ENCODE measurements around the gene MOB3A.

Gene MOB3A

DNA sequence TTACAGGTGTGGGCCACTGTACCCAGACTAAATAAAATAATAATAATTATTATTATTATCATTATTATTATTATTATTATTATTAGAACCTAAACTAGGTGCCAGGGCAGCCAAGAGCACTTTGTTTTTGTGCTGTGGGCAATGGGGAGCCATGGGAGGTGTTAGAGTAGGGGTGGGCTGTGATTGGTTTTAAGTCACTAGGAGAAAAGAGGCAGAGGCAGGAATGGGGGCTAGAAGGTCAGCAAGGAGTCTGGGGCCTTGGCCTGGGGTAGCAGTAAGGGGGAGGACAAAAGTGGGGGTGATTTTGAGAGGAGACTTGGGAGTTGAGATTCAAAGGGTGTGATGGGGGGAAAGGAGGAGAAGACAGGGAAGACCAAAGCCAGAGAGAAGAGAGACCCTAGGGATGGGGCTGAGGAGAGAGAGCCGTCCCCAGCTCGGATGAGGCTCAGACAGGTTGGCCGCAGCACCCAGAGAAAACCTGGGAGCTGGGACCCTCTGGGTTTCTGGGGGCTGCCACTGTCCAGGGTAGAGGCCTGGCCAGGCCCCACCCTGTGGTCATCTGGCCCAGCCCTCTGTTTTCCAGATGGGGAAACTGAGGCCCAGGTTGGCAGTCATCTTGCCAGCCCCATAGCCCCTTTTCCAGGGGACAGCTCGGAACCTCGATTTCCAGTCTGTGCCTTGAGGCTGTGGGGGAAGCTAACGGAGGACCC, 62.9 kb downstream of the MOB3A start:
- peaks cover 4% of the 10 kb centered on the region for H3K36me3 Mint-ChIP-seq (ENCODE audit: low read depth)
- H3K27me3 Mint-ChIP-seq (ENCODE audit: low read depth): no peaks in the 10 kb centered on the region
- H3K9me3 Mint-ChIP-seq: no peaks in the 10 kb centered on the region
- TF ChIP-seq, protein P1, sequence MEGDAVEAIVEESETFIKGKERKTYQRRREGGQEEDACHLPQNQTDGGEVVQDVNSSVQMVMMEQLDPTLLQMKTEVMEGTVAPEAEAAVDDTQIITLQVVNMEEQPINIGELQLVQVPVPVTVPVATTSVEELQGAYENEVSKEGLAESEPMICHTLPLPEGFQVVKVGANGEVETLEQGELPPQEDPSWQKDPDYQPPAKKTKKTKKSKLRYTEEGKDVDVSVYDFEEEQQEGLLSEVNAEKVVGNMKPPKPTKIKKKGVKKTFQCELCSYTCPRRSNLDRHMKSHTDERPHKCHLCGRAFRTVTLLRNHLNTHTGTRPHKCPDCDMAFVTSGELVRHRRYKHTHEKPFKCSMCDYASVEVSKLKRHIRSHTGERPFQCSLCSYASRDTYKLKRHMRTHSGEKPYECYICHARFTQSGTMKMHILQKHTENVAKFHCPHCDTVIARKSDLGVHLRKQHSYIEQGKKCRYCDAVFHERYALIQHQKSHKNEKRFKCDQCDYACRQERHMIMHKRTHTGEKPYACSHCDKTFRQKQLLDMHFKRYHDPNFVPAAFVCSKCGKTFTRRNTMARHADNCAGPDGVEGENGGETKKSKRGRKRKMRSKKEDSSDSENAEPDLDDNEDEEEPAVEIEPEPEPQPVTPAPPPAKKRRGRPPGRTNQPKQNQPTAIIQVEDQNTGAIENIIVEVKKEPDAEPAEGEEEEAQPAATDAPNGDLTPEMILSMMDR (IDR thresholded peaks at IDR 0.05; ENCODE audit: unreplicated experiment in 3 of 3): no peak
- H3K4me1 Mint-ChIP-seq: peaks cover 10% of the 10 kb centered on the region
- no peak overlapping the region for H3K4me3 Mint-ChIP-seq
- H3K27ac Mint-ChIP-seq: no peak overlapping the region

DNA sequence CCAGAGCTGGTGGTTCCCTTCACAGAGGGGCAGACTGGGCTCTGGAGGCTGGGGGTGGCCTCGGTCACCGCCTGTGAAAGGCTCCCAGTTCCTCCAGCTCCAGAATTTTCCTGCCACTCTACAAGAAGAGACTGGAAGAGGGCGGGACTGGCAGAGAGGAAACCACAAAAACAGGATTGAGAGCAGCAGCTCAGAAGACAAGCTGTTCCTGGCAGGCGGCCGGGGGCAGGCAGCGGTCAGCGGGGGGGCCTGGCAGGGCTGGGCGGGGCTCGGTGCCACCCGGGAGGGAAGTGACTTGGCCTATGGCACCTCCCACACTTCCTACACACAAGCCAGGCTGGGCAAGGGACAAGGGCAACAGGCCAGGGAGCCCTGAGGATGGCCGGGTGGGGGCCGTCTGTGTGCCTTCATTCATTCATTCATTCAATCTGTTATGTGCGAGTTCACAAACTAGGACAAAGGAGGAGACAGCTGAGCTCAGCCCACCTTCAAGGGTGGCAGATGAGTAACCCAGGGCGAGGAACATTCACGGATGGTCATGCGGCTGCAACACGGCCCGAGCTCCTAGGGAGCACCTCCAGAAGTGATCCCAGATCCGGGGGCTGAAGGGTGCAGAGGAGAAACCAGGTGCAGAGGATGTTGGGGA, 63.7 kb downstream of the MOB3A start:
- H3K9me3 Mint-ChIP-seq: no peaks in the 10 kb centered on the region
- H3K36me3 Mint-ChIP-seq (ENCODE audit: low read depth): no peaks in the 10 kb centered on the region
- peak overlapping the region in 1 of 3 experiments; percentile 7 for H3K4me3 Mint-ChIP-seq
- peaks cover 10% of the 10 kb centered on the region for H3K4me1 Mint-ChIP-seq
- TF ChIP-seq, protein P1 (IDR thresholded peaks at IDR 0.05; ENCODE audit: unreplicated experiment in 3 of 3): no peak
- H3K27ac Mint-ChIP-seq: peak overlapping the region; percentile 18 to 67 (median 63)
- no peaks in the 10 kb centered on the region for H3K27me3 Mint-ChIP-seq (ENCODE audit: low read depth)

DNA sequence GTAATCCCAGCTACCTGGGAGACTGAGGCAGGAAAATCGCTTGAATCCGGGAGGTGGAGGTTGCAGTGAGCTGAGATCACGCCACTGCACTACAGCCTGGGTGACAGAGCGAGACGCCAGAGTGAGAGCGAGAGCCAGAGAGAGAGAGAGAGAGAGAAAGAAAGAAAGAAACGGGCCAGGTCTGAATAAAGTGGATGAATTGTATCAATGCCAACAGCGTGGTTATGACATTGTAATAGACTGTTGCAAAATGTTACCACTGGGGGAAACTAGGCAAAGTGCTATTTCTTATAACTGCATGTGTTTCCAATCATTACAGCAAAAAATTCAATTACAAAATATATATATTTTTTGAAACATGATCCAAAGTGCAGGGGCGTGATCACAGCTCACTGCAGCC, 68.8 kb downstream of the MOB3A start:
- TF ChIP-seq, protein P1 (IDR thresholded peaks at IDR 0.05; ENCODE audit: unreplicated experiment in 3 of 3): no peak
- H3K9me3 Mint-ChIP-seq: peaks cover 7% of the 10 kb centered on the region
- peaks cover 5% of the 10 kb centered on the region for H3K27me3 Mint-ChIP-seq (ENCODE audit: low read depth)
- peaks cover 5% of the 10 kb centered on the region for H3K4me1 Mint-ChIP-seq
- H3K4me3 Mint-ChIP-seq: no peak overlapping the region
- peak overlapping the region in 2 of 3 experiments; percentile 52 to 59 for H3K27ac Mint-ChIP-seq
- H3K36me3 Mint-ChIP-seq (ENCODE audit: low read depth): no peaks in the 10 kb centered on the region

DNA sequence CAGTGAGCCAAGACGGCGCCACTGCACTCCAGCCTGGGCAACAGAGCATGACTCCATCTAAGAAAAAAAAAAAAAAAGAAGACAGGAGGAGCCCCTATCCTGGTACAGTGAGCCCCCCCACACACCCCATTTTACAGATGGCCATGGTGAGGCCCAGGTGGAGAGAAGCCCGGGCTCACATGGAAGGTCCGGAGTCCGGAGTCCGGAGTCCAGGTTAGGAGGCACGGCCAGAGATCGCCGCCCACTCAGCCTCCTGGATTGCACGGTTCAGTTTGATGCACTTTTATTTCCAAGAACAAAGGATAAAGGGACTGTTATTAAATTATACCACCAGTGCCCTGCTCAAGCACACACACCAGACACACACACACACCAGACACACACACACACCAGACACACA, 69.4 kb downstream of the MOB3A start:
- TF ChIP-seq, protein P1 (IDR thresholded peaks at IDR 0.05; ENCODE audit: unreplicated experiment in 3 of 3): no peak
- H3K9me3 Mint-ChIP-seq: peaks cover 7% of the 10 kb centered on the region
- no peaks in the 10 kb centered on the region for H3K36me3 Mint-ChIP-seq (ENCODE audit: low read depth)
- no peak overlapping the region for H3K27ac Mint-ChIP-seq
- H3K4me1 Mint-ChIP-seq: no peaks in the 10 kb centered on the region
- no peak overlapping the region for H3K4me3 Mint-ChIP-seq
- H3K27me3 Mint-ChIP-seq (ENCODE audit: low read depth): peaks cover 5% of the 10 kb centered on the region

DNA sequence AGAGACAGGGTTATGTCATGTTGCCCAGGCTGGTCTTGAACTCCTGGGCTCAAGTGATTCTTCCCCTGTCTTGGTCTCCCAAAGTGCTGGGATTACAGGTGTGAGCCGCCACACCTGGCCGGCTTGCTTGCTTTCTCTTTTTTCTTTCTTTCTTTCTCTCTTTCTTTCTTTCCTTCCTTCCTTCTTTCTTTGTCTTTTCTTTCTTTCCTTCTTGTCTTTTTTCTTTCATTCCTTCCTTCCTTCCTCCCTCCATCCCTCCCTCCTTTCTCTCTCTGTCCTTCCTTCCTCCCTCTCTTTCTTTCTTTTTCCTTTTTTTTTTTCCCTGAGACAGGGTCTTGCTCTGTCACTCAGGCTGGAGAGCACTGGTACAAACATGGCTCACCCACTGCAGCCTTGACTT, 73.8 kb downstream of the MOB3A start:
- H3K27me3 Mint-ChIP-seq (ENCODE audit: low read depth): peaks cover 5% of the 10 kb centered on the region
- H3K4me1 Mint-ChIP-seq: peaks cover 6% of the 10 kb centered on the region
- no peak overlapping the region for H3K4me3 Mint-ChIP-seq
- no peaks in the 10 kb centered on the region for H3K36me3 Mint-ChIP-seq (ENCODE audit: low read depth)
- peaks cover 7% of the 10 kb centered on the region for H3K9me3 Mint-ChIP-seq
- H3K27ac Mint-ChIP-seq: no peak overlapping the region
- TF ChIP-seq, protein P1 (IDR thresholded peaks at IDR 0.05; ENCODE audit: unreplicated experiment in 3 of 3): no peak
